Right cardiac atrium (tissue), 5 donors: ENCODE data around the gene SLC9A8. TPM values are rescaled to one million over a fixed set of nuclear protein-coding genes. Genes with fewer than 3 reads are reported as not detected.

Source experiments
- ATAC-seq, 2 donors: fragments of 200-7000 bp; cut with Tn5 transposase; one replicate each; pipeline versions ENCODE4 v1.8.0 to v1.9.1; 2020; ENCODE audit warnings: moderate library complexity in 2 of 2, mild to moderate bottlenecking in 1 of 2
- DNase-seq, 3 donors: peaks; one replicate each; pipeline ENCODE4 v3.0.0-alpha.2; 2020
- H3K27ac ChIP-seq: one replicate; pipeline ENCODE4 v1.5.1; 2013; ENCODE audit warnings: mild to moderate bottlenecking, low read length, control low read depth, moderate library complexity
- H3K27me3 ChIP-seq: one replicate; pipeline ENCODE4 v1.6.1; 2013; ENCODE audit not compliant: control insufficient read depth, insufficient read depth
- H3K4me1 ChIP-seq: one replicate; pipeline ENCODE4 v1.6.1; 2013; ENCODE audit warnings: low read length; ENCODE audit not compliant: control insufficient read depth, insufficient read depth
- H3K4me3 ChIP-seq: one replicate; pipeline ENCODE4 v1.5.1; 2013; ENCODE audit warnings: low read length, control low read depth
- H3K9me3 ChIP-seq: one replicate; pipeline ENCODE4 v1.6.1; 2013; ENCODE audit warnings: low read length; ENCODE audit not compliant: control insufficient read depth
- WGBS: extraction: QIAGEN DNeasy Blood & Tissue Kit; methylation state at CpG from one replicate; pipeline ENCODE4 v1.1.7; 2013; 5-methylcytosine and 5-hydroxymethylcytosine counted together
- intact Hi-C, 4 donors: fragments of 100-400 bp; cut with DNase I; formaldehyde crosslinking; loops; one replicate each; pipeline versions ENCODE4 v1.11.0 to v1.14.0; 2022 to 2023
- polyA plus RNA-seq: library from polyadenylated mRNA; stranded (reverse); fragments of 200-250 nt; gene quantifications from one replicate; pipeline ENCODE4 v1.2.3, GENCODE V29; 2013
- total RNA-seq, 4 donors: library from RNA; stranded (reverse); fragmentation: NEBNext Ultra II Directional; extraction: Animal tissue kit (Norgen Biotek cat#: 25700); gene quantifications; one replicate each; pipeline ENCODE4 v1.2.1, GENCODE V29; 2021
- donor health status: healthy with polysubstance abuse.
- donor health status: DM: no; HTN: yes; CAD: no.
- donor health status: DM: no; HTN: no; CAD: no.
- donor health status: DM: no; HTN: yes; CAD: no; lungs with severe emphysema.
- donor health status: DM: yes; HTN: yes; CAD: no.

Gene SLC9A8
- total and polyA plus RNA-seq, 5 donors: 6.0 to 7.3 (median 7.2) TPM

- Histone ChIP-seq H3K9me3 (no peaks in the 10 kb centered on the region), H3K27me3 (no peaks in the 10 kb centered on the region), H3K27ac (no peak overlapping the region), H3K4me3 (no peak overlapping the region), H3K4me1 (peaks cover 3% of the 10 kb centered on the region)
- 91% methylated on average over 9 of the region's 9 CpGs for WGBS
- DNase-seq (no peak), ATAC-seq (no peak)
- intact Hi-C loops: loop anchor here in 1 of 4 donors (10.0 kb wide), 1 partner anchor 73 kb away; the partner anchor contains the start of gene B4GALT5
These were observed 25.0 kb upstream of the SLC9A8 start for GRCh38 chr20:49787371-49788357.

GRCh38 chr20:49790077-49790798 lies 22.4 kb upstream of the SLC9A8 start:
- intact Hi-C loops: no loop called here
- H3K9me3 ChIP-seq: no peaks in the 10 kb centered on the region
- peak overlapping the region; percentile 94 for H3K27ac ChIP-seq
- H3K4me1 ChIP-seq: peaks cover 3% of the 10 kb centered on the region
- H3K27me3 ChIP-seq: no peaks in the 10 kb centered on the region
- no peak overlapping the region for H3K4me3 ChIP-seq
- ATAC-seq (peak; percentile 80 to 96), DNase-seq (peak; percentile 67 to 83 (median 69))
- 33% methylated on average over 9 of the region's 9 CpGs for WGBS

GRCh38 chr20:49791165-49791564 lies 21.5 kb upstream of the SLC9A8 start:
- DNase-seq (no peak), ATAC-seq (no peak)
- intact Hi-C loops: no loop called here
- Histone ChIP-seq H3K4me1 (peaks cover 3% of the 10 kb centered on the region), H3K27me3 (no peaks in the 10 kb centered on the region), H3K9me3 (no peaks in the 10 kb centered on the region), H3K27ac (peak overlapping the region; percentile 81), H3K4me3 (no peak overlapping the region)
- 41% methylated on average over 2 of the region's 2 CpGs for WGBS

- WGBS: 92% methylated on average over 1 of the region's 1 CpG
- H3K4me3 ChIP-seq: no peak overlapping the region
- H3K9me3 ChIP-seq: no peaks in the 10 kb centered on the region
- H3K27ac ChIP-seq: no peak overlapping the region
- DNase-seq (no peak), ATAC-seq (no peak)
- intact Hi-C loops: no loop called here
- peaks cover 3% of the 10 kb centered on the region for H3K4me1 ChIP-seq
- H3K27me3 ChIP-seq: no peaks in the 10 kb centered on the region
These were observed 20.6 kb upstream of the SLC9A8 start for GRCh38 chr20:49792006-49792405.

- WGBS: 91% methylated on average over 3 of the region's 3 CpGs
- ATAC-seq: no peak
- DNase-seq: no peak
- Histone ChIP-seq H3K4me1 (peaks cover 3% of the 10 kb centered on the region), H3K27ac (no peak overlapping the region), H3K4me3 (no peak overlapping the region), H3K27me3 (no peaks in the 10 kb centered on the region), H3K9me3 (no peaks in the 10 kb centered on the region)
- intact Hi-C loops: no loop called here
These were observed 20.0 kb upstream of the SLC9A8 start for GRCh38 chr20:49792611-49793010.

- 66% methylated on average over 10 of the region's 10 CpGs for WGBS
- DNase-seq (no peak), ATAC-seq (no peak)
- H3K9me3 ChIP-seq: no peaks in the 10 kb centered on the region
- H3K4me3 ChIP-seq: no peak overlapping the region
- no peaks in the 10 kb centered on the region for H3K27me3 ChIP-seq
- peaks cover 3% of the 10 kb centered on the region for H3K4me1 ChIP-seq
- no peak overlapping the region for H3K27ac ChIP-seq
- intact Hi-C loops: no loop called here
These were observed 18.1 kb upstream of the SLC9A8 start for GRCh38 chr20:49794336-49795134.

GRCh38 chr20:49795135-49795424 lies 17.5 kb upstream of the SLC9A8 start:
- no peaks in the 10 kb centered on the region for H3K9me3 ChIP-seq
- H3K27me3 ChIP-seq: no peaks in the 10 kb centered on the region
- 67% methylated on average over 2 of the region's 2 CpGs for WGBS
- H3K4me1 ChIP-seq: no peaks in the 10 kb centered on the region
- DNase-seq (no peak), ATAC-seq (no peak)
- intact Hi-C loops: no loop called here
- no peak overlapping the region for H3K4me3 ChIP-seq
- no peak overlapping the region for H3K27ac ChIP-seq

- WGBS: 69% methylated on average over 8 of the region's 8 CpGs
- DNase-seq (no peak), ATAC-seq (no peak)
- H3K4me1 ChIP-seq: no peaks in the 10 kb centered on the region
- intact Hi-C loops: no loop called here
- H3K4me3 ChIP-seq: no peak overlapping the region
- no peaks in the 10 kb centered on the region for H3K9me3 ChIP-seq
- no peak overlapping the region for H3K27ac ChIP-seq
- H3K27me3 ChIP-seq: no peaks in the 10 kb centered on the region
These were observed 15.9 kb upstream of the SLC9A8 start for GRCh38 chr20:49796600-49797343.

GRCh38 chr20:49797344-49797615 lies 15.3 kb upstream of the SLC9A8 start:
- H3K4me3 ChIP-seq: no peak overlapping the region
- no peak for DNase-seq
- ATAC-seq: peak in 1 of 2 donors; percentile 54
- no peak overlapping the region for H3K27ac ChIP-seq
- 58% methylated on average over 6 of the region's 6 CpGs for WGBS
- no peaks in the 10 kb centered on the region for H3K9me3 ChIP-seq
- no peaks in the 10 kb centered on the region for H3K27me3 ChIP-seq
- intact Hi-C loops: no loop called here
- H3K4me1 ChIP-seq: no peaks in the 10 kb centered on the region

GRCh38 chr20:49798718-49799117 lies 13.9 kb upstream of the SLC9A8 start:
- WGBS: 81% methylated on average over 4 of the region's 4 CpGs
- no peaks in the 10 kb centered on the region for H3K27me3 ChIP-seq
- no peak for DNase-seq
- intact Hi-C loops: no loop called here
- no peaks in the 10 kb centered on the region for H3K4me1 ChIP-seq
- no peak for ATAC-seq
- H3K27ac ChIP-seq: no peak overlapping the region
- no peaks in the 10 kb centered on the region for H3K9me3 ChIP-seq
- H3K4me3 ChIP-seq: no peak overlapping the region
